HL-60 (cell line): ENCODE results near the gene KAZN.

ENCODE experiments used
- POLR2AphosphoS5 ChIP-seq: IDR thresholded peaks from 2 replicates; pipeline ENCODE4 v1.6.1; 2012; ENCODE audit warnings: low read depth
- TF ChIP-seq, protein P1 (sequence below): IDR thresholded peaks from one replicate; pipeline ENCODE4 v1.5.1; 2011; ENCODE audit warnings: low read length, control low read depth, inconsistent platforms; ENCODE audit not compliant: insufficient read depth
- TF ChIP-seq, protein P2 (sequence below): IDR thresholded peaks from 2 replicates; pipeline ENCODE4 v1.6.1; 2012; ENCODE audit warnings: low read depth; ENCODE audit not compliant: insufficient replicate concordance

DNA sequence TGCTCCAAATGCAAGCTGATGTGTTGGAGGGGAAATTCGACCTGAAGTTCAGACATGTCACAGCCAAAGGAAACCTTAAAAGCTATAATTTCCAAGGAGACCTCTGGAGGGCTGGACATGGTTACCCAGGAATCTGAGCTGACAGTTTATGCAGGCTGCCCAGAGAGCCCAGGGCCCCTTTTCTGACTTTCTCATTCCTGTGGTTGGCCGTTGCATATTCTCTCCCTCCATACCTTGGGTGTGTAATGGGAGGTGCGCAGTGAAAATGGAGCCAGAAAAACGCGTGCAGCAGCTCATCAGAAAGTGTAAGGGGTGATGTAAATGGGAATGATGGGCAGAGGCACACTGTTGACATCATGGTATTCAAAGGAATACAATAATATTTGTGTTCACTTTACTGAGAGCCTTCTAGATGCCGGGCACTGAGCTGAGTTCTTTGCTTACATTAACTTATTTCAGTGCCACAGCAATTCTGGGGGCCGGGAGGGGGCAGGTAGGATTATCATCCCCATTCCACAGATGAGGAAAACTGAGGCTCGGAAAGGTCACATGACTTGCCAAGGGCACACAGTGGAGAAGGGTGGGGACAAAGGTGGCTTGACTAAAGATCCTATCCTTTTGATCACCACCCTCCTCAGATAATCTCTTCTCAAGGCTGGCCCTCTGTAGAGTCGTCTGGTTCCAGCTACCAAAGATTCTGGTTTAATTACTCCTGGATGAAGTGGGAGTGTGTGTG lies 38.6 kb downstream of the KAZN start:
- TF ChIP-seq, protein P1, sequence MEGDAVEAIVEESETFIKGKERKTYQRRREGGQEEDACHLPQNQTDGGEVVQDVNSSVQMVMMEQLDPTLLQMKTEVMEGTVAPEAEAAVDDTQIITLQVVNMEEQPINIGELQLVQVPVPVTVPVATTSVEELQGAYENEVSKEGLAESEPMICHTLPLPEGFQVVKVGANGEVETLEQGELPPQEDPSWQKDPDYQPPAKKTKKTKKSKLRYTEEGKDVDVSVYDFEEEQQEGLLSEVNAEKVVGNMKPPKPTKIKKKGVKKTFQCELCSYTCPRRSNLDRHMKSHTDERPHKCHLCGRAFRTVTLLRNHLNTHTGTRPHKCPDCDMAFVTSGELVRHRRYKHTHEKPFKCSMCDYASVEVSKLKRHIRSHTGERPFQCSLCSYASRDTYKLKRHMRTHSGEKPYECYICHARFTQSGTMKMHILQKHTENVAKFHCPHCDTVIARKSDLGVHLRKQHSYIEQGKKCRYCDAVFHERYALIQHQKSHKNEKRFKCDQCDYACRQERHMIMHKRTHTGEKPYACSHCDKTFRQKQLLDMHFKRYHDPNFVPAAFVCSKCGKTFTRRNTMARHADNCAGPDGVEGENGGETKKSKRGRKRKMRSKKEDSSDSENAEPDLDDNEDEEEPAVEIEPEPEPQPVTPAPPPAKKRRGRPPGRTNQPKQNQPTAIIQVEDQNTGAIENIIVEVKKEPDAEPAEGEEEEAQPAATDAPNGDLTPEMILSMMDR = no peak
- no peak for TF ChIP-seq POLR2AphosphoS5
- TF ChIP-seq, protein P2, sequence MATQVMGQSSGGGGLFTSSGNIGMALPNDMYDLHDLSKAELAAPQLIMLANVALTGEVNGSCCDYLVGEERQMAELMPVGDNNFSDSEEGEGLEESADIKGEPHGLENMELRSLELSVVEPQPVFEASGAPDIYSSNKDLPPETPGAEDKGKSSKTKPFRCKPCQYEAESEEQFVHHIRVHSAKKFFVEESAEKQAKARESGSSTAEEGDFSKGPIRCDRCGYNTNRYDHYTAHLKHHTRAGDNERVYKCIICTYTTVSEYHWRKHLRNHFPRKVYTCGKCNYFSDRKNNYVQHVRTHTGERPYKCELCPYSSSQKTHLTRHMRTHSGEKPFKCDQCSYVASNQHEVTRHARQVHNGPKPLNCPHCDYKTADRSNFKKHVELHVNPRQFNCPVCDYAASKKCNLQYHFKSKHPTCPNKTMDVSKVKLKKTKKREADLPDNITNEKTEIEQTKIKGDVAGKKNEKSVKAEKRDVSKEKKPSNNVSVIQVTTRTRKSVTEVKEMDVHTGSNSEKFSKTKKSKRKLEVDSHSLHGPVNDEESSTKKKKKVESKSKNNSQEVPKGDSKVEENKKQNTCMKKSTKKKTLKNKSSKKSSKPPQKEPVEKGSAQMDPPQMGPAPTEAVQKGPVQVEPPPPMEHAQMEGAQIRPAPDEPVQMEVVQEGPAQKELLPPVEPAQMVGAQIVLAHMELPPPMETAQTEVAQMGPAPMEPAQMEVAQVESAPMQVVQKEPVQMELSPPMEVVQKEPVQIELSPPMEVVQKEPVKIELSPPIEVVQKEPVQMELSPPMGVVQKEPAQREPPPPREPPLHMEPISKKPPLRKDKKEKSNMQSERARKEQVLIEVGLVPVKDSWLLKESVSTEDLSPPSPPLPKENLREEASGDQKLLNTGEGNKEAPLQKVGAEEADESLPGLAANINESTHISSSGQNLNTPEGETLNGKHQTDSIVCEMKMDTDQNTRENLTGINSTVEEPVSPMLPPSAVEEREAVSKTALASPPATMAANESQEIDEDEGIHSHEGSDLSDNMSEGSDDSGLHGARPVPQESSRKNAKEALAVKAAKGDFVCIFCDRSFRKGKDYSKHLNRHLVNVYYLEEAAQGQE = no peak
